ENCODE results near the gene PCDH12. TPM values are rescaled to one million over a fixed set of nuclear protein-coding genes. Genes with fewer than 3 reads are reported as not detected.
A peak's percentile ranks its signal among the peaks of the same experiment; 100 is the strongest.

PCDH12 gene
- total and polyA plus RNA-seq, 10 of the 15 experiments (the other 5 are each of a cell fraction or from before 2014, with no cell fraction given): 0.01 to 0.14 (median 0.06) TPM; not detected in 4

DNA sequence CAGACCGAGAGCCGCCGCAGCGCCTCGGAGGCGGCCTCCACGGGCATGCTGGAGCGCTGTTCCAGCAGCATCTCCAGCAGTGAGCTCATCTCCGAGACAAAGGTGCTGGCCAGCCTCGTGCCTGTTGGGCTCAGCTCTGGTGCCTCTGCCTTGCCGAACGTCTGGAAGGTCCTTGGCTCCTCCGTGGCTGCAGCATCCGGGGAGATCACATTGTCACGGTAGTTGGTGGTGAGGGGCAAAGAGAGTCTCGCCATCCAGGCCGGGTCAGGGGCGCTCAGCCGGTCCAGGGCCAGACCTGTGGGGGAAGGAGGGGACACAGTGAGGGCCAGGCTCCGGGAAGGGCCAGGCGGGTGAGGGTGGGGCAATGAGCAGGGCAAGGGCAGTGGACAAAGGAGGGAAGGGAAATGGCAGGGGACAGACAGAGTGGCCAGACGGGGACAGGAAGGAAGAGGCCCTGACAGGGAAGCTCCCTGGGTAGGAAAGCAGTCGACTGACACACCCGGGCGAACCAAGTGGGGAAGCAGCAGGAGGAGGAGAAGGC is 12.4 kb downstream of the PCDH12 start:
- H3K9me3 ChIP-seq (replicated peaks; ENCODE audit: control insufficient read depth, insufficient read depth, low read length): no peaks in the 10 kb centered on the region
- POLR2A ChIA-PET: interaction anchor here (0.6 kb wide), 1 partner anchor 26 kb away, joined by 3 read pairs; no protein-coding TSS in a partner anchor
- no peaks in the 10 kb centered on the region for H3K27me3 ChIP-seq (replicated peaks in 1 of 2; ENCODE audit: control insufficient read depth in 2 of 2, insufficient read depth in 2 of 2, low read length in 1 of 2)
- no peaks in the 10 kb centered on the region for H3K4me1 ChIP-seq (ENCODE audit: control insufficient read depth, insufficient read depth, low read length)
- no peak overlapping the region for H3K4me3 ChIP-seq
- 91% methylated on average over 22 of the region's 25 CpGs for WGBS (ENCODE audit: insufficient coverage, insufficient replicate concordance, low lambda C conversion rate, missing lambda C conversion rate)
- intact Hi-C loops (cut with micrococcal nuclease; ENCODE audit: unreplicated experiment) (no loop called here), in situ Hi-C loops (cut with MboI) (no loop called here)
- no peak overlapping the region for H3K27ac ChIP-seq (ENCODE audit: control insufficient read depth, insufficient read depth)
- no peaks in the 10 kb centered on the region; a peak in 1 of 4 replicates for H3K36me3 ChIP-seq (ENCODE audit: control insufficient read depth in 2 of 2, insufficient read depth in 2 of 2, low read length in 1 of 2)
- SMC1A ChIA-PET (ENCODE audit: uncharacterized antibody, unreplicated experiment): interaction anchor here (1.3 to 2.5 kb wide), 2 partner anchors 12 to 15 kb away, joined by 3 to 7 read pairs; no protein-coding TSS in a partner anchor
- RAD21 ChIA-PET (ENCODE audit: unreplicated experiment): no interaction called here
- FAIRE-seq: no peak
- no peak overlapping the region for H3K9ac ChIP-seq (ENCODE audit: control insufficient read depth, insufficient read depth, low read length)
- CTCF ChIA-PET: interaction anchor here (1.0 to 6.3 kb wide), 2 partner anchors 16 to 22 kb away, joined by 3 to 36 read pairs; partner anchors contain the start of gene DELE1
- H3K79me2 ChIP-seq (ENCODE audit: control insufficient read depth, insufficient read depth, low read length): no peaks in the 10 kb centered on the region
- ATAC-seq: no peak
- TF ChIP-seq POLR2A (IDR thresholded peaks at IDR 0.05; ENCODE audit: low read depth, low read length) (peak; percentile 51; the same call in 1 of the 2 replicates), CREB1 (IDR thresholded peaks at IDR 0.05; ENCODE audit: low read depth) (no peak)
- H4K20me1 ChIP-seq (ENCODE audit: control insufficient read depth, insufficient read depth): no peaks in the 10 kb centered on the region
- DNase-seq (ENCODE audit: low read depth, low spot score): no peak
- no peak overlapping the region for H2AFZ ChIP-seq (ENCODE audit: control insufficient read depth, low read depth, low read length)
- H3K4me2 ChIP-seq (ENCODE audit: control insufficient read depth, insufficient read depth): no peak overlapping the region
- BruUV-seq (replicated peaks): no TSS peak

DNA sequence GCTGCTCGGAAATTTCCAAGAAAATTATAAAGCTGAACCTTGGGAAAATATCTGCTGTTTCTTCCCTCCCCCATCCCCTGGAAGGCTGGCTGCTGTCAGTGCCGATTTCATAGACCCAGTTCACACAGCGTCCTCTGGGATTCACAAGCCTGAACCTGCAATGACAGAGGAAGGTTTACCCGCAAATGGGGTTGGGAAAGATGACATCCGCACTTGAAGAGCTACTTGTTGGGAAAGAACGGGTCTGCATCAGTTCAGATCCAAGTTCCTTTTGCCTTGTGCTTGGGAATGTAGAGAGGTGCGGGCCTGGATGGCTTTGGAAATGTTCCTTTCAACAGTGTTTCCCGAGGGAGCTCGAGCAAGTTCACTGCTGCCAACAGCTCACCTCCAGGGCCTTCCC is 13.9 kb downstream of the PCDH12 start:
- ChIA-PET POLR2A (no interaction called here), RAD21 (ENCODE audit: unreplicated experiment) (no interaction called here), SMC1A (ENCODE audit: uncharacterized antibody, unreplicated experiment) (interaction anchor here (1.2 to 2.5 kb wide), 2 partner anchors 17 to 28 kb away, joined by 3 to 7 read pairs; no protein-coding TSS in a partner anchor), CTCF (interaction anchor here (0.9 to 6.3 kb wide), 4 partner anchors 10 to 64 kb away, joined by 3 to 36 read pairs (median 6); no protein-coding TSS in a partner anchor)
- Histone ChIP-seq H3K4me1 (ENCODE audit: control insufficient read depth, insufficient read depth, low read length) (no peaks in the 10 kb centered on the region), H3K27ac (ENCODE audit: control insufficient read depth, insufficient read depth) (no peak overlapping the region), H3K79me2 (ENCODE audit: control insufficient read depth, insufficient read depth, low read length) (no peaks in the 10 kb centered on the region), H3K9ac (ENCODE audit: control insufficient read depth, insufficient read depth, low read length) (no peak overlapping the region), H3K36me3 (ENCODE audit: control insufficient read depth in 2 of 2, insufficient read depth in 2 of 2, low read length in 1 of 2) (peaks cover 0 to 2% of the 10 kb centered on the region in 2 experiments; a peak in 2 of 4 replicates), H3K9me3 (replicated peaks; ENCODE audit: control insufficient read depth, insufficient read depth, low read length) (no peaks in the 10 kb centered on the region), H4K20me1 (ENCODE audit: control insufficient read depth, insufficient read depth) (no peaks in the 10 kb centered on the region), H3K4me2 (ENCODE audit: control insufficient read depth, insufficient read depth) (no peak overlapping the region), H3K27me3 (replicated peaks in 1 of 2; ENCODE audit: control insufficient read depth in 2 of 2, insufficient read depth in 2 of 2, low read length in 1 of 2) (no peaks in the 10 kb centered on the region), H3K4me3 (no peak overlapping the region), H2AFZ (ENCODE audit: control insufficient read depth, low read depth, low read length) (no peak overlapping the region)
- 86% methylated on average over 9 of the region's 9 CpGs for WGBS (ENCODE audit: insufficient coverage, insufficient replicate concordance, low lambda C conversion rate, missing lambda C conversion rate)
- DNase-seq (ENCODE audit: low read depth, low spot score) (no peak), ATAC-seq (no peak), FAIRE-seq (no peak)
- in situ Hi-C loops (cut with MboI) (no loop called here), intact Hi-C loops (cut with micrococcal nuclease; ENCODE audit: unreplicated experiment) (no loop called here)
- no TSS peak for BruUV-seq (replicated peaks)
- TF ChIP-seq TCF12 (IDR thresholded peaks at IDR 0.05; ENCODE audit: low read depth, low read length) (no peak), CHD4 (IDR thresholded peaks at IDR 0.05) (no peak), WRNIP1 (IDR thresholded peaks at IDR 0.05; ENCODE audit: borderline replicate concordance, low read depth, low read length) (no peak), BHLHE40 (IDR thresholded peaks at IDR 0.05; ENCODE audit: borderline replicate concordance in 1 of 2, low read depth in 2 of 2, low read length in 1 of 2) (no peak), TCF7 (IDR thresholded peaks at IDR 0.05; ENCODE audit: borderline replicate concordance) (no peak), PBX3 (IDR thresholded peaks at IDR 0.05; ENCODE audit: insufficient replicate concordance, low read depth, low read length) (no peak), STAT1 (conservative IDR thresholded peaks at IDR 0.05) (no peak), MTA3 (IDR thresholded peaks at IDR 0.05; ENCODE audit: borderline replicate concordance, low read length) (no peak), EGR1 (IDR thresholded peaks at IDR 0.05; ENCODE audit: borderline replicate concordance in 1 of 2, low read depth in 2 of 2, low read length in 2 of 2) (no peak), SREBF2 (IDR thresholded peaks at IDR 0.05; ENCODE audit: low read length) (no peak), BCL11A (IDR thresholded peaks at IDR 0.05; ENCODE audit: low read depth, low read length) (no peak)
